Measurements from ENCODE around the gene C2CD2.

The C2CD2 gene

DNA sequence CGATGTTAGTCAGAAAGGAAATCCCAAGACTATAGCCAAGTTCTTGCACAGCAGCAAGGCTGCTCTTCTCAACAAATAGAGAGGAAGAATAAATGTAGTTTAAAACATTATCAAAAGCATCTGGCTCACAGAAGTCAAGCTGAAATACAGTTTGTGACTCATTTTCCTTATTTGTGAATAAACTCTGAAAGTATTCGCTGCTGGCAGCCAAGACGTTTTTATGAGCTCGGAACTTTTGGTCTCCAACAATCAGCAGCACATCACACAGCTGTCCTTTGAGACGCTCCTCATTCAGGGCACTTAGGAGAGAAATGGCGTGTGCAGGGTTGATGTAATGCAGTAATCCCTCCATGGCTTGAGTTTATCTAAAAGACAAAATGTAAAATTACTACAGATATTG lies 39.9 kb upstream of the C2CD2 start:
- no peak overlapping the region for H3K4me3 ChIP-seq (ENCODE audit: low read depth, low read length)
- TF ChIP-seq, protein P1, sequence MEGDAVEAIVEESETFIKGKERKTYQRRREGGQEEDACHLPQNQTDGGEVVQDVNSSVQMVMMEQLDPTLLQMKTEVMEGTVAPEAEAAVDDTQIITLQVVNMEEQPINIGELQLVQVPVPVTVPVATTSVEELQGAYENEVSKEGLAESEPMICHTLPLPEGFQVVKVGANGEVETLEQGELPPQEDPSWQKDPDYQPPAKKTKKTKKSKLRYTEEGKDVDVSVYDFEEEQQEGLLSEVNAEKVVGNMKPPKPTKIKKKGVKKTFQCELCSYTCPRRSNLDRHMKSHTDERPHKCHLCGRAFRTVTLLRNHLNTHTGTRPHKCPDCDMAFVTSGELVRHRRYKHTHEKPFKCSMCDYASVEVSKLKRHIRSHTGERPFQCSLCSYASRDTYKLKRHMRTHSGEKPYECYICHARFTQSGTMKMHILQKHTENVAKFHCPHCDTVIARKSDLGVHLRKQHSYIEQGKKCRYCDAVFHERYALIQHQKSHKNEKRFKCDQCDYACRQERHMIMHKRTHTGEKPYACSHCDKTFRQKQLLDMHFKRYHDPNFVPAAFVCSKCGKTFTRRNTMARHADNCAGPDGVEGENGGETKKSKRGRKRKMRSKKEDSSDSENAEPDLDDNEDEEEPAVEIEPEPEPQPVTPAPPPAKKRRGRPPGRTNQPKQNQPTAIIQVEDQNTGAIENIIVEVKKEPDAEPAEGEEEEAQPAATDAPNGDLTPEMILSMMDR (conservative IDR thresholded peaks at IDR 0.05; ENCODE audit: low read depth, low read length) = no peak
- DNase-seq (ENCODE audit: low read depth) = peak; percentile 52

DNA sequence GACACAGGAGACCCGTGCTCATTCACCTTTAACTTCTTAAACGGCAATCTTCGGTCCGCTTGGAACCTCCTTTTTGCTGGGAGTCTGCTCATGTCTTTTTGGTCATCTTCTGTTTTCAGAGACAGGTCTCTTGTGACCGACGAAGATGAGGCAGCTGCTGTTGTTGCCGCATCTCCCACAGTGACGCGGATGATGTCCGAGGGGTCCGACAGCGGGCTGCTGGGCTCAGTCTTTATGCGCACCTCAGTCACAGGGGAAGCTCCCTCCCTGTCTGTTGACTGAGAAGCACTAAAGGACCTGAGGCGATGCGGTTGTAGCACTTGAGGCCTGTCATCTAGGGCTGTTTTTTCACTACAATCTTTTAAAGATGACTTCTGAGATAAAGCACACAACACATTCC lies 38.8 kb upstream of the C2CD2 start:
- TF ChIP-seq, protein P1 (conservative IDR thresholded peaks at IDR 0.05; ENCODE audit: low read depth, low read length) = no peak
- no peak for DNase-seq (ENCODE audit: low read depth)
- no peak overlapping the region for H3K4me3 ChIP-seq (ENCODE audit: low read depth, low read length)

DNA sequence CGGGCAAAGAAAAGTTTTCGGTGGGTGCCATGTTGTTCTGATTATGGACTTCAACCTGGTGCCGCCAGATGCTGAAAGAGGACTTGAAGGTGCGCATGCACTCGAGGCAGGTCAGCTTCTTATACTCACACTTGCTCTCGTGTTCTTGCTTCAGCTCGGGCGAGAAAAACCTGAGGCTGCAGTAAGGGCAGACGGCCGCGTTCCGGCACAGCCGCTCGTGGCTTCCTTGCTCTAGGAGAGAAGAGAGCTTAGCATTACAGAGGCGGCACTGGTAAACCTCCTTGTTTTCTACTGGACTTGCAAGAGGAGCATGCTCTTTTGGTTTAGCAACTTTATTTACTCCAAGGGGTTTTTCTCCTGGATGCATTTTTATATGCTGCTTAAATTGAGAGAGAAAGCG lies 37.8 kb upstream of the C2CD2 start:
- DNase-seq (ENCODE audit: low read depth) = no peak
- TF ChIP-seq, protein P1 (conservative IDR thresholded peaks at IDR 0.05; ENCODE audit: low read depth, low read length) = no peak
- no peak overlapping the region for H3K4me3 ChIP-seq (ENCODE audit: low read depth, low read length)

DNA sequence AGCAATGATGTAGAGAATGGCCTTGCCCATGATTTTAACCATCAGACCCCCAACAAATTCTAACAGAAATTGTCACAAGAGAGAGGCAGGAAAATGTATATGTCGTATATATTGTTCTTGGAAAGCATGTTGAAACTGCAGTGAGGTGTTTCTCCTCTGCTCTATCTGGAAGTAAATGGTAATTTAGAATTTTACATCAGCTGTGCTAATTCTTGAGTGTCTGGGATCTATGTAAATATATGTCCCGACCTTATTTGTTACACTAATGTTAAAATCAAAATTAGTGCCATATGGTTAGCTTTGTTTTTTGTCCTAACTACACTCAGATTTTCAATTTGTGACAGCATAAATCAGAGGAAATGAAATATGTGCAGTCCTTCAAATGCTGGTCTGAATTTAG lies 35.9 kb upstream of the C2CD2 start:
- no peak overlapping the region for H3K4me3 ChIP-seq (ENCODE audit: low read depth, low read length)
- TF ChIP-seq, protein P1 (conservative IDR thresholded peaks at IDR 0.05; ENCODE audit: low read depth, low read length) = no peak
- DNase-seq (ENCODE audit: low read depth) = no peak

GRCh38 chr21:41987310-41987709 lies 33.5 kb upstream of the C2CD2 start:
- no peak overlapping the region for H3K4me3 ChIP-seq (ENCODE audit: low read depth, low read length)
- TF ChIP-seq, protein P1 (conservative IDR thresholded peaks at IDR 0.05; ENCODE audit: low read depth, low read length) = no peak

GRCh38 chr21:41985662-41986416 lies 32.0 kb upstream of the C2CD2 start:
- no peak overlapping the region for H3K4me3 ChIP-seq (ENCODE audit: low read depth, low read length)
- DNase-seq (ENCODE audit: low read depth) = no peak
- TF ChIP-seq, protein P1 (conservative IDR thresholded peaks at IDR 0.05; ENCODE audit: low read depth, low read length) = no peak

More at GRCh38 chr21:41987310-41987709, 33.5 kb upstream of the C2CD2 start:
- DNase-seq (ENCODE audit: low read depth) = no peak

GRCh38 chr21:41983229-41983628 lies 29.4 kb upstream of the C2CD2 start:
- TF ChIP-seq, protein P1 (conservative IDR thresholded peaks at IDR 0.05; ENCODE audit: low read depth, low read length) = no peak
- H3K4me3 ChIP-seq (ENCODE audit: low read depth, low read length) = no peak overlapping the region
- DNase-seq (ENCODE audit: low read depth) = no peak

Data from choroid plexus epithelial cell (primary cell).